K562 (cell line): Measurements from ENCODE around the gene CAMK2D. TPM values are rescaled to one million over a fixed set of nuclear protein-coding genes. Genes with fewer than 3 reads are reported as not detected.

Source experiments
- BCLAF1 ChIP-seq, 2 experiments: fragments of 450-650 bp in 1 of 2; IDR thresholded peaks; 2 replicates each; pipeline ENCODE4 v1.6.1; 2011 to 2017; ENCODE audit warnings: low read depth in 2 of 2, antibody characterized with exemption in 1 of 2, borderline replicate concordance in 1 of 2, low read length in 1 of 2, mild to moderate bottlenecking in 1 of 2, mixed read lengths in 1 of 2; ENCODE audit not compliant: control insufficient read depth in 1 of 2
- CCNT2 ChIP-seq: IDR thresholded peaks from 2 replicates; pipeline ENCODE4 v1.6.1; 2011; ENCODE audit warnings: borderline replicate concordance, low read depth, mild to moderate bottlenecking, moderate library complexity, mixed read lengths, low read length; ENCODE audit not compliant: insufficient read length; ENCODE audit errors: extremely low read depth
- CREB3 ChIP-seq: fragments of 450-650 bp; conservative IDR thresholded peaks from 2 replicates; pipeline ENCODE4 v1.6.1; 2016; ENCODE audit warnings: missing genetic modification characterization, low read depth, mild to moderate bottlenecking, missing compliant biosample characterization, moderate library complexity
- FOXK2 ChIP-seq, 2 experiments: fragments of 450-650 bp; IDR thresholded peaks in 1 of 2; conservative IDR thresholded peaks in 1 of 2; 2 replicates each; pipeline ENCODE4 v1.6.1; 2016; ENCODE audit warnings: low read depth in 2 of 2, mild to moderate bottlenecking in 1 of 2
- GTF2A2 ChIP-seq: IDR thresholded peaks from 2 replicates; pipeline ENCODE4 v1.6.1; 2016; ENCODE audit warnings: mild to moderate bottlenecking, missing genetic modification characterization, missing compliant biosample characterization
- JUN ChIP-seq, 2 experiments: sonication (generic) in 1 of 2; formaldehyde crosslinking in 1 of 2; IDR thresholded peaks; 2 replicates each; pipeline versions ENCODE4 v1.6.1 to v1.8.0; 2012 to 2022; ENCODE audit warnings: borderline replicate concordance in 2 of 2, mild to moderate bottlenecking in 2 of 2, improper control_type of control experiment in 1 of 2, low read depth in 1 of 2, low read length in 1 of 2, missing genetic modification reagents in 1 of 2
- MECOM ChIP-seq: fragments of 250-450 bp; sonication (Bioruptor Pico); IDR thresholded peaks from 2 replicates; pipeline ENCODE4 v1.8.0; 2022; ENCODE audit warnings: inconsistent platforms
- POLR2AphosphoS2 ChIP-seq: IDR thresholded peaks from 2 replicates; pipeline ENCODE4 v1.6.1; 2012; ENCODE audit warnings: low read length, improper control_type of control experiment
- RFX1 ChIP-seq: fragments of 450-650 bp; IDR thresholded peaks from 2 replicates; pipeline ENCODE4 v1.6.1; 2016; ENCODE audit warnings: mild to moderate bottlenecking, moderate library complexity
- TCF7L2 ChIP-seq: fragments of 150-350 bp; IDR thresholded peaks from 2 replicates; pipeline ENCODE4 v1.6.1; 2016; ENCODE audit warnings: low read depth, mild to moderate bottlenecking, low read length, moderate library complexity
- TEAD4 ChIP-seq, 2 experiments: sonication (generic) in 1 of 2; formaldehyde crosslinking in 1 of 2; IDR thresholded peaks; 2 replicates each; pipeline versions ENCODE4 v1.6.1 to v1.8.0; 2012 to 2022; ENCODE audit warnings: borderline replicate concordance in 1 of 2, inconsistent platforms in 1 of 2, low read length in 1 of 2, mild to moderate bottlenecking in 1 of 2, missing genetic modification reagents in 1 of 2
- ZFP91 ChIP-seq: sonication (generic); formaldehyde crosslinking; IDR thresholded peaks from 2 replicates; pipeline ENCODE4 v1.8.0; 2022; ENCODE audit warnings: mild to moderate bottlenecking, missing genetic modification reagents
- ZNF165 ChIP-seq: fragments of 250-450 bp; sonication (Bioruptor Pico); IDR thresholded peaks from 2 replicates; pipeline ENCODE4 v1.4.0; 2020; ENCODE audit warnings: borderline replicate concordance
- ZNF41 ChIP-seq: fragments of 250-450 bp; sonication (Bioruptor Pico); conservative IDR thresholded peaks from 2 replicates; pipeline ENCODE4 v1.4.0; 2020; ENCODE audit warnings: mild to moderate bottlenecking
- ZNF77 ChIP-seq: fragments of 250-450 bp; sonication (Bioruptor Pico); IDR thresholded peaks from 2 replicates; pipeline ENCODE4 v1.5.0; 2020
- ZSCAN32 ChIP-seq: fragments of 450-650 bp; formaldehyde crosslinking; IDR thresholded peaks from 2 replicates; pipeline ENCODE4 v1.4.0; 2020; ENCODE audit warnings: mild to moderate bottlenecking, moderate library complexity
- polyA plus RNA-seq, 8 experiments: library from polyadenylated mRNA; depleted of rRNA in 4 of 8; stranded (reverse) in 5 of 8; unstranded in 3 of 8; fragments of >200 nt; fragmentation: Nextera tagmentation in 2 of 8; fragmentation: Illumina TruSeq in 1 of 8; extraction: Ambion mirVana in 2 of 8; extraction: Trizol in 1 of 8; gene quantifications; 2 replicates each; pipeline versions ENCODE4 v1.2.1 to v1.2.3, GENCODE V29; 2011 to 2014; ENCODE audit warnings: inconsistent platforms in 1 of 8, missing spikeins in 1 of 8
- total RNA-seq, 7 experiments: library from RNA; depleted of rRNA in 6 of 7; stranded (reverse); fragments of >200 nt in 6 of 7; fragmentation: Illumina TruSeq in 2 of 7; extraction: Trizol in 2 of 7; gene quantifications; 2 replicates each; pipeline versions ENCODE4 v1.2.1 to v1.2.3, GENCODE V29; 2011 to 2021; ENCODE audit warnings: low replicate concordance in 1 of 7
- TF ChIP-seq, protein P1 (sequence below): fragments of 250-450 bp; sonication (Bioruptor Pico); IDR thresholded peaks from 2 replicates; pipeline ENCODE4 v1.9.0; 2021; ENCODE audit warnings: mild to moderate bottlenecking

CAMK2D gene
- total and polyA plus RNA-seq, 9 of the 15 experiments (the other 6 are each of a cell fraction or from before 2014, with no cell fraction given), result 0.01 to 0.33 (median 0.04) TPM; not detected in 2

DNA sequence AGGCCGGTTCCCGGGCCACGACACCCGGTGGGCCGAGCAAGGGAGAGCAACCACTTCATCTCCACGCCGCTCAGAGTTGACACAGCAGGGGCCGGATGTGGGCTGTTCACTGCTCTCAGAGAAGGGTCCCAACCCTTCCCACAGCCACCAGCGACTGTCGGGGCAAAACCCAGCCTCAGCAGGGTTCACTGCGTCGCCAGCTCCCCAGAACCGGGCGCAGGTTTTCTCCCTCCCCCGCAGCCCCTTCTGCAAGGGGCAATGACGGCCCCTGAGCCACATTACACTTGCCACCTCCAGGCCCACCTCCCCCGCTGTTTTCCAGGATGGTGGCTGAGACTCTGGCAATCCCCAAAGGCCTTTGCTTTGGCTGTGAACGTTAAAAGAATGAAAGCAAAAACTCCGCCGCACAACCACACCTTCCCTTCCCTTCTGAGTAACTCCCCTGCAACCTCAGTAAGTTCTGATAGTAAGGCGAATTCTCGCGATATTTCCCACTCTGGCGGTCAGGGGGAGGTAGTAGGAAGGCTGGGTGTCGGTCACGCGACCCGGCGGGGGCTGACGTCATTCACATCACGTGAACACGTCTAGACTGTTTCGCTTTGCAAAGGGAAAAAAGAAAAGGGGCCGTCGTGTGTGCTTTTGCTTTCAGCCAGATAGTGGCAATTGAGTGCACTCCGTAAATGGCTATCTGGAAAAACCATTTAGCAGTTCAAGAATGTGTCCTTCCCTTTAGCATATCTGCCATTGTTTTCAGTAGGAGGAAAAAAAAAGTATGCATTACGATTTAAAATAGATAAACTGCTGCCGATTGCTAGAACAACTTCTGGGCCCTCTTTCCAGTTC lies 869 bp upstream of the CAMK2D start (continued):
- TF ChIP-seq BCLAF1 (IDR thresholded peaks at IDR 0.05; ENCODE audit: borderline replicate concordance in 1 of 2, control insufficient read depth in 1 of 2, low read depth in 2 of 2, low read length in 1 of 2), result no peak
- TF ChIP-seq ZNF165 (CRISPR knock-in tag), result no peak
- no peak for TF ChIP-seq ZNF41
- TF ChIP-seq, protein P1, sequence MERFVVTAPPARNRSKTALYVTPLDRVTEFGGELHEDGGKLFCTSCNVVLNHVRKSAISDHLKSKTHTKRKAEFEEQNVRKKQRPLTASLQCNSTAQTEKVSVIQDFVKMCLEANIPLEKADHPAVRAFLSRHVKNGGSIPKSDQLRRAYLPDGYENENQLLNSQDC (CRISPR knock-in tag), result no peak
- no peak for TF ChIP-seq ZFP91 (CRISPR knock-in tag)
- TF ChIP-seq POLR2AphosphoS2, result no peak
- TF ChIP-seq JUN (IDR thresholded peaks at IDR 0.05; ENCODE audit: borderline replicate concordance, low read depth, low read length), result peak; percentile 64
- no peak for TF ChIP-seq JUN (CRISPR knock-in tag; IDR thresholded peaks at IDR 0.05; ENCODE audit: borderline replicate concordance)
- TF ChIP-seq GTF2A2 (tag), result no peak
- no peak for TF ChIP-seq RFX1
- no peak for TF ChIP-seq ZNF77 (CRISPR knock-in tag)
- TF ChIP-seq ZSCAN32 (CRISPR knock-in tag), result no peak
- TF ChIP-seq MECOM, result no peak
- no peak for TF ChIP-seq FOXK2 (conservative IDR thresholded peaks at IDR 0.05 in 1 of 2, IDR thresholded peaks at IDR 0.05 in 1 of 2; ENCODE audit: low read depth in 2 of 2)
- no peak for TF ChIP-seq CCNT2
- no peak for TF ChIP-seq TCF7L2
- TF ChIP-seq TEAD4 (IDR thresholded peaks at IDR 0.05; ENCODE audit: low read length), result no peak
- no peak for TF ChIP-seq TEAD4 (CRISPR knock-in tag; IDR thresholded peaks at IDR 0.05; ENCODE audit: borderline replicate concordance)
- TF ChIP-seq CREB3, result no peak
